NT2/D1 (cell line): Measurements from ENCODE around the gene PLIN1.

Source experiments
- DNase-seq: peaks from one replicate; pipeline ENCODE4 v3.0.0-alpha.2; 2011; ENCODE audit warnings: low read depth, low spot score
- H3K27me3 ChIP-seq: 2 replicates; pipeline ENCODE4 v1.6.0; 2011; ENCODE audit warnings: mild to moderate bottlenecking; ENCODE audit not compliant: insufficient read length, insufficient read depth
- H3K36me3 ChIP-seq: 2 replicates; pipeline ENCODE4 v1.6.1; 2011; ENCODE audit warnings: mild to moderate bottlenecking, low read length, mixed read lengths; ENCODE audit not compliant: insufficient read depth, insufficient read length
- H3K4me1 ChIP-seq: 2 replicates; pipeline ENCODE4 v1.5.1; 2011; ENCODE audit not compliant: insufficient read depth, insufficient read length
- H3K4me3 ChIP-seq: 2 replicates; pipeline ENCODE4 v1.5.1; 2011; ENCODE audit warnings: low read depth; ENCODE audit not compliant: insufficient read length
- H3K9ac ChIP-seq: 2 replicates; pipeline ENCODE4 v1.6.0; 2011; ENCODE audit warnings: low read depth; ENCODE audit not compliant: insufficient read length
- H3K9me3 ChIP-seq: 2 replicates; pipeline ENCODE4 v1.5.1; 2011; ENCODE audit warnings: mild to moderate bottlenecking, low read length; ENCODE audit not compliant: insufficient read depth
- SUZ12 ChIP-seq: IDR thresholded peaks from 2 replicates; pipeline ENCODE4 v1.6.1; 2011; ENCODE audit not compliant: insufficient read length, insufficient read depth; ENCODE audit errors: extremely low read depth
- YY1 ChIP-seq: IDR thresholded peaks from 2 replicates; pipeline ENCODE4 v1.6.1; 2011; ENCODE audit not compliant: insufficient read length, insufficient read depth
- ZNF274 ChIP-seq: IDR thresholded peaks from 2 replicates; pipeline ENCODE4 v1.6.1; 2011; ENCODE audit warnings: mild to moderate bottlenecking, low read depth, low read length

The PLIN1 gene

GRCh38 chr15:89616228-89616627 is 62.9 kb downstream of the PLIN1 start:
- H3K4me1 ChIP-seq = no peaks in the 10 kb centered on the region
- DNase-seq = no peak
- no peak overlapping the region for H3K9ac ChIP-seq
- TF ChIP-seq ZNF274 (no peak), SUZ12 (no peak)
- peaks cover 22% of the 10 kb centered on the region for H3K9me3 ChIP-seq
- peaks cover 91% of the 10 kb centered on the region for H3K36me3 ChIP-seq
- H3K4me3 ChIP-seq = no peak overlapping the region
- H3K27me3 ChIP-seq = no peaks in the 10 kb centered on the region

GRCh38 chr15:89615135-89615534 is 64.0 kb downstream of the PLIN1 start:
- Histone ChIP-seq H3K9me3 (peaks cover 33% of the 10 kb centered on the region), H3K4me1 (no peaks in the 10 kb centered on the region), H3K4me3 (no peak overlapping the region), H3K36me3 (peaks cover 95% of the 10 kb centered on the region), H3K27me3 (no peaks in the 10 kb centered on the region), H3K9ac (no peak overlapping the region)
- TF ChIP-seq SUZ12 (no peak), ZNF274 (no peak), YY1 (no peak)
- DNase-seq = no peak
